GM12892 (cell line): ENCODE measurements around the gene RNPEP.
"Not testable (repeated sequence)": the region's sequence is repeated elsewhere in the genome, so short reads cannot be mapped to it uniquely, and the experiment has no call there.

Source experiments
- DNase-seq: peaks from one replicate; pipeline ENCODE4 v3.0.0; 2011; ENCODE audit not compliant: insufficient read length
- FAIRE-seq: peaks from 2 replicates; lab custom pipeline; 2011; peaks lifted over from hg19 to GRCh38; lab: Jason Lieb, UNC
- POLR2A ChIP-seq: IDR thresholded peaks from 2 replicates; pipeline ENCODE4 v1.6.1; 2011; ENCODE audit warnings: low read depth, low read length, control low read depth
- POLR2AphosphoS5 ChIP-seq: IDR thresholded peaks from 2 replicates; pipeline ENCODE4 v1.6.1; 2011; ENCODE audit warnings: low read depth, low read length, control low read depth
- TAF1 ChIP-seq: IDR thresholded peaks from 2 replicates; pipeline ENCODE4 v1.6.1; 2011; ENCODE audit warnings: low read depth, mild to moderate bottlenecking, control low read depth, low read length, borderline replicate concordance

RNPEP gene

DNA sequence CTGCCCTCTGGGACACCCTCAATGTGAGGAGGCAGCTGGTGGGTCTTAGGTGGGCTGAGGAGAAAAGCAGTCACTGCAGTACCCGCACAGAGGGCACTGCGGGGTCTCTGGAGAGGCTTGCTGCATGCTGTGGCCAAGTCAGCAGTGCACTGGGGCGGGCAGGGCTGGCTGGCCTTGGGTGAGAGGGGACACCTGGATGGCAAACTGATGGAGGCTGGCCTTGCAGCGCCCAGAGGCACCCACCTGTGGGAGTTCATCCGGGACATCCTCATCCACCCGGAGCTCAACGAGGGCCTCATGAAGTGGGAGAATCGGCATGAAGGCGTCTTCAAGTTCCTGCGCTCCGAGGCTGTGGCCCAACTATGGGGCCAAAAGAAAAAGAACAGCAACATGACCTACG is 31.2 kb downstream of the RNPEP start:
- FAIRE-seq = no peak
- TF ChIP-seq TAF1 (no peak), POLR2A (no peak), POLR2AphosphoS5 (no peak)
- no peak for DNase-seq

DNA sequence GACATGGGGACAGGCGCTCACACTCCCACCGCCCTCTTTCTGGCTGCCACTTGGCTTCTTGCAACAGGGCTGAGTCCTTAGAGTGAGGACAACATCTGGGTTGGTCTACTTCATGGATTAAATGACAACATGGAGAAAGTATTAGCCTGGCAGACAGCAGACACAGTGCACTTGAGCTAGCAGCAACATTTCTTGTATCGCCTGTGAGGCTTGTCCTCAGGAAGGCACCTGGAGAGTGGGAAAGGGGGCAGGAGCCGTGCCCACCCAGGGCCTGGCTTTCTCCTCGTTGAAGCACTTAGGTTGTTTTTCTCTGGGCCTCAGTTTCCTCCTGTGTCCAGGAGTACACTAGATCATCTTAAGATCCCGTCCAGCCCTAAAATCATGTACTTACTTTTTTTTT is 31.6 kb downstream of the RNPEP start:
- no peak for TF ChIP-seq TAF1
- FAIRE-seq = no peak
- DNase-seq = no peak

DNA sequence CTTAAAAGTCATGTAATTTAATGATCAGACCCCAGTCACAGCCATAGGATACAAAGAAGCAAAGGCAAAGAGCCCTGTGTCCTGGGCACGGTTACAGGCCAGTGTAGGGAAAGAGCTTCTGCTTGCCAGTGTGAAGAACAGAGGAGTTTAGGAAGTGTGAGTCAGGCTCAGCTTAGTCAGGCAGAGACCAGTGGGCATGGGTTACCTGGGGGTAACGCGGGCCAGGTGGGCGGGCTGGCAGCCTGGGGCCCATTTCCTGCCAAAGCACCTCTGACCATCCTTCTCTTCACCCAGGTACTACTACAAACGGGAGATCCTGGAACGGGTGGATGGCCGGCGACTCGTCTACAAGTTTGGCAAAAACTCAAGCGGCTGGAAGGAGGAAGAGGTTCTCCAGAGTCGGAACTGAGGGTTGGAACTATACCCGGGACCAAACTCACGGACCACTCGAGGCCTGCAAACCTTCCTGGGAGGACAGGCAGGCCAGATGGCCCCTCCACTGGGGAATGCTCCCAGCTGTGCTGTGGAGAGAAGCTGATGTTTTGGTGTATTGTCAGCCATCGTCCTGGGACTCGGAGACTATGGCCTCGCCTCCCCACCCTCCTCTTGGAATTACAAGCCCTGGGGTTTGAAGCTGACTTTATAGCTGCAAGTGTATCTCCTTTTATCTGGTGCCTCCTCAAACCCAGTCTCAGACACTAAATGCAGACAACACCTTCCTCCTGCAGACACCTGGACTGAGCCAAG is 32.6 kb downstream of the RNPEP start:
- FAIRE-seq (no peak), DNase-seq (no peak)
- TF ChIP-seq POLR2A = no peak
- no peak for TF ChIP-seq TAF1
- TF ChIP-seq POLR2AphosphoS5 = no peak

DNA sequence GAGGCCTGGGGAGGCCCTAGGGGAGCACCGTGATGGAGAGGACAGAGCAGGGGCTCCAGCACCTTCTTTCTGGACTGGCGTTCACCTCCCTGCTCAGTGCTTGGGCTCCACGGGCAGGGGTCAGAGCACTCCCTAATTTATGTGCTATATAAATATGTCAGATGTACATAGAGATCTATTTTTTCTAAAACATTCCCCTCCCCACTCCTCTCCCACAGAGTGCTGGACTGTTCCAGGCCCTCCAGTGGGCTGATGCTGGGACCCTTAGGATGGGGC is 33.2 kb downstream of the RNPEP start:
- TF ChIP-seq POLR2A (no peak), TAF1 (no peak), POLR2AphosphoS5 (no peak)
- FAIRE-seq (no peak), DNase-seq (no peak)

DNA sequence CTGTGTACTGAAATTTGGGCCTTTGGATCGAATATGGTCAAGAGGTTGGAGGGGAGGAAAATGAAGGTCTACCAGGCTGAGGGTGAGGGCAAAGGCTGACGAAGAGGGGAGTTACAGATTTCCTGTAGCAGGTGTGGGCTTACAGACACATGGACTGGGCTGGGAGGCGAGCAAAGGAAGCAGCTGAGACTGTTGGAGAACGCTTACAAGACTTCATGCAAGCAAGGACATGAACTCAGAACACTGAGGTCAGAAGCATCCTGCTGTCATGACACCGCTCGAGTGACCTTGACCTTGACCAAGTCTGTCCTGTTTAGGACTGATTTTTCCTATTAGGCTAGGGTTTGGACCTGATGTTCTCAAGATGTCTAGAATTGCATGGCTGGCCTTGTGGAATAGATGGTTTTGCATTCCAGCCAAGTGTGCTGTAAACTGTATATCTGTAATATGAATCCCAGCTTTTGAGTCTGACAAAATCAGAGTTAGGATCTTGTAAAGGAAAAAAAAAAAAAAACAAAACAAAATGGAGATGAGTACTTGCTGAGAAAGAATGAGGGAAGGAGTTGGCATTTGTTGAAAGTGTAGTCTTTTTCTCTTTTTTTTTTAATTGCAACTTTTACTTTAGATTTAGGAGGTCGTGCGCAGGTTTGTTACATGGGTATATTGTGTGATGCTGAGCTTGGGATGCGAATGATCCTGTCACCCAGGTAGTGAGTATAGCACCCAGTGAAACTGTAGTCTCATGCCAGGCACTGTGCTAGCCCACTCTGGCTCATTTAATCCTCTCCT is 33.8 kb downstream of the RNPEP start:
- no peak for TF ChIP-seq POLR2AphosphoS5
- TF ChIP-seq POLR2A = no peak
- no peak for TF ChIP-seq TAF1
- DNase-seq (no peak), FAIRE-seq (no peak)

DNA sequence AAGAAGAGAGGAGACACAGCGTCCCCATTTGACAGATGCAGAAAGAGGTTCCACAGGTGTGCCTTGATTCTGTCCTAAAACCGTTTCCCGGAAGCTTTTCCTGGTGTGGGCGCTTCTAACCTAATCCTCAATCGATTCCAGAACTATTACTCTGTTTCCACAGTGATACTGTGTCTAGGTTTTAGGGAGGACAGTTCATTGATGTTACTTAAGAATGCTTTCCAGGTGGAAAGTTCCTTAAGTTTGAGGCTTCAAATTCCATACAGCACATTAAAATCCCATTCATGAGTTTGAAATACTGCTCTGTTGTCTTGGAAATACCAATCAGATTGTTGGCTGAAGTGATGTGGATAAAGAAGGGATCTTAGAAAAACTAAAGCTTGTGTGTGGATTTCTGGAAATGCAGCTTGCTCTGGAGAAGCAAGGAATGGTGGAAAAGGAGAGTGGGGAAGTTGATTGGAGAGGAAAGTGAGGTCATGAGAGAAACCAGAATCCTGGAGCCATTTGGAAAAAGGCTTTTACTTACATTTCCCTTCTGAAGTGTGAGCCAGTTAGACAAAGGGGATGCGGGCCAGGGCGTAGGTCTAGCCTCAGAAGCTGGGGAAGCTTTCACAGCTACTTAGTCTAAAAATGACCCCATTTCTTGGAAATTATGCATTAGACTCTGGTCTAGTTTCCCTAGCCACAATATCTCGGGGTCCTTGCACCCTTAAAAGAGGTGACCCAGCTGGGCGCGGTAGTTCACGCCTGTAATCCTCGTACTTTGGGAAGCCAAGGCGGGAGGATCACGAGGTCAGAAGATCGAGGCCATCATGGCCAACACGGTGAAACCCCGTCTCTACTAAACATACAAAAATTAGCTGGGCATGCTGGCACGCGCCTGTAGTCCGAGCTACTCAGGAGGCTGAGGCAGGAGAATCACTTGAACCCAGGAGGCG is 34.6 kb downstream of the RNPEP start:
- TF ChIP-seq POLR2AphosphoS5 = no peak
- no peak for TF ChIP-seq POLR2A
- TF ChIP-seq TAF1 = no peak
- FAIRE-seq (no peak), DNase-seq (no peak)

DNA sequence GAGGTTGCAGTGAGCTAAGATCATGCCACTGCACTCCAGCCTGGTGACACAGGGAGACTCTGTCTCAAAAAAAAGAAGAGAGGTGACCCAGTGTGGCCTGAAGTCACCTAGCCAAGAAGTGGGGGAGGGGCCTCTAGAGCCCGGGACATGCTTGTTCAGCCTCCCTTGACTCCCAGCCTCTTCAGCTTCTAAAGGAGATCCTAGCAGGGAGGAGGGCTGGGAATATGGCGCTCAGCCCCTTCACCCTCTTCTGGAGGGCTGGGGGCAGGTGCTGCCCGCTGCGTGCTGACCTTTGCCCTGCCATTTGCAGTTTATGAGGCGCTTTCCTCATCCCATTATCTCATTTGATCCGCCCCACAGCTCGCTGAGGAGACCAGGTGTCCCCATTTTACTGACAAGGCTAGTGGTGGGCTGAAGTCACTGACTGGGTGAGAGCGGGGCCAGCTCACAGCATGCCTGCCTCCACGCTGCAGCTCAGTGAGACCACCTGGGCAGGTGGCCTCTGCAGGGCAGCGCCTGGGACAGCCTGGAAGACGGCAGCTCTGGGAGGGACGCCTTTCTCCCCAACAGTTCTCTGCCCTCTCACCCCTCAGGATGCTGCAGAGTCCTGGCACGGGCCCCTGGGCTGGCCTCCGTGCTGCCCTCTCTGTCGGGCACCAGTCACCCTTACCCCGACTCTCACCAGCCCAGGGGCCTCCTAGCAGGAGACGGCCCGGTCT is 35.5 kb downstream of the RNPEP start:
- TF ChIP-seq POLR2AphosphoS5 (no peak), TAF1 (no peak), POLR2A (no peak)
- FAIRE-seq (no peak), DNase-seq (no peak)

DNA sequence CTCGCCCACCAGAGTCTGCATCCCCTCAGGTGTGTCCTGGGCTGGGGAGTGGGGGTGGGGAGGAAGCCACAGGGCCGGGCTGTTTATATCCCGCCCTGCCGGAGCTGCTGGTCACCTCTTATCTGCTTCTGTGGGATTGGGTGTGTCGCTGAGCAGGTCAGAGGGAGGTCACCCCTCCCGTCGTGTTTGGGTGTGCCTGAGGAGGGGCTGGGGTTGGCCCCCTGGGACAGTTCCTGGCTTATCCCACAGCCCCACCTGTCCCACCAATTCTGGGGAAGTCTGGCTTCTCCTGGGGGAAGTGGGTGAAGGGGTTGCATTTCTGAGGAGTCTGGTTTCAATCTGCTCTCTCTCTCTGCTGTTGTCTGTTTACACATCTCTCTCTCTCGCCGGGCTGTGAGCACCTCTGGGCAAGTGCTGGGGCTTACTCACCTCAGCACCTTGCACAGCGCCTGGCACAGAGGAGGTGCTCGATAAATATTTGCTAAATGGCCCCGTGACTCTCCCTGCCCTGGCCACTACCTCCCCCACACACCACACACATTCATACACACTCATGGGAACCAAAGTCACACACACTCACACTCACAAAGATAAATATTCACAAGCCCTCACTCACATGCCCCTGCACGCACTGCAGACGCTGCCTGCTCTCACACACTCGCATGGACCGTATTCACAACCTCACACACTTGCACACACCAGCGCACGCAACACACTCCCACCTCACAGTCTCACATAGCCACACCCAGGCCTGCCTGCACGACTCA is 36.2 kb downstream of the RNPEP start:
- FAIRE-seq (no peak), DNase-seq (no peak)
- TF ChIP-seq POLR2A (no peak), TAF1 (no peak), POLR2AphosphoS5 (no peak)

DNA sequence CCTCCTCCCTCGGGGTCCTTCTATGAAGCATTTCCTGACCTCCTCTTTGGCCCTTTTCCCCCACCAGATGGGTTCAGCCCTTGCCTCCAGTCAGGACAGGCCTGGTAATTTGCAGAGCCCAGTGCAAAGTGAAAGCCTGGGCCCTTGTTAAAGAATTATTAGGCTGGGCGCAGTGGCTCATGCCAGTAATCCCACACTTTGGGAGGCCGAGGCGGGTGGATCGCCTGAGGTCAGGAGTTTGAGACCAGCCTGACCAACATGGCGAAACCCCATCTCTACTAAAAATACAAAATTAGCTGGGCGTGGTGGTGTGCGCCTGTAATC is 36.7 kb downstream of the RNPEP start:
- DNase-seq, FAIRE-seq: not testable (repeated sequence)

DNA sequence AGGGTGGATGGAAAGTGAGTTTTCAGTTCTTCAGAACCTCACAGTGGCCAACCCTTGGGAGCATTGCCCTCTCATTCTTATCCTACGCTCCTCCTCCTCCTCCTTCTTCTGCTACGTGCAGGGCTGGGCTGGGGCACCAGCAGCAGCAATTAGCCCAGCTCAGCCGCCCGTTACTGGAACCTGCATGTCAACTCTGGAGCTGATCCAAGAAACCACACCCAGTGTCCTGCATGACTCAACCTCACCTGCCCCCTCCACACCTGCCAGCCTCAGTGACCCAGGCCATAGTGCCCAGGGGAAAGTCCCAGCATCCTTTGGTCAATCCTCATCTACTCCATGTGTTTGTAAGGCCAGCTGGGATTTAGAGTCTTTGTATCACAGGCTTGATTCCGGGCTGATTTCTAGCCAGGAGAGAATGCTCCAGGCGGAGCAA is 40.6 kb downstream of the RNPEP start:
- FAIRE-seq = no peak
- TF ChIP-seq POLR2A (no peak), TAF1 (no peak), POLR2AphosphoS5 (no peak)
- DNase-seq = no peak

DNA sequence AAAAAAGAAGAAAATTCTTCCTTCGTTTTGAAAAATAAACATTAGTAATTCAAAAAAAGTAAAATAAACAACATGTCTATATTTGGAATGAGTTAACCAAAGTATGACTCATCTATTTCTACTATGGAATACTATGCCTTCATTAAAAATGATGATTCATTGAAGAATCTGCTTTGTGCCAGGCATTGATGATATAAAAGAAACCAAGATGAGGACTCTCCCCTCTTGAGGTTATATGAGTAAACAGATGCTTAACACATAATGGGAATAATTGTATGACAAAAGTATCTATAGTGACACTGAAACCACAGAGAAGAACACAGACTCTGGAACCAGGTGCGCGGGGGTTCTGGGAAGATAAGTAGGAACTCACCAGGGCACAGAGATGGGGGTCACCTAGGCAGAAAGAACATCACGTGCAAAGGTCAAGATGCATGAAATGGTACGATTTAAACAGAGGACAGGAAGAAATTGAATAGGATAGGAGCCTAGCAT is 46.8 kb downstream of the RNPEP start:
- no peak for TF ChIP-seq POLR2A
- no peak for TF ChIP-seq TAF1
- no peak for TF ChIP-seq POLR2AphosphoS5
- no peak for DNase-seq
- no peak for FAIRE-seq
